ENCODE measurements around the gene CDC42BPB.

The CDC42BPB gene

GRCh38 chr14:103022002-103022684, 35.2 kb downstream of the CDC42BPB start:
- Histone ChIP-seq H3K4me3 (ENCODE audit: low read length) (no peak overlapping the region), H2AFZ (ENCODE audit: low read depth, low read length) (no peak overlapping the region), H3K4me1 (ENCODE audit: insufficient read depth, low read length) (no peaks in the 10 kb centered on the region), H3K9me3 (ENCODE audit: low read length) (peaks cover 18% of the 10 kb centered on the region), H3K36me3 (ENCODE audit: insufficient read depth, low read length) (peaks cover 5% of the 10 kb centered on the region), H3K27me3 (ENCODE audit: insufficient read depth, low read length) (no peaks in the 10 kb centered on the region)

- Histone ChIP-seq H3K4me1 (ENCODE audit: insufficient read depth, low read length) (no peaks in the 10 kb centered on the region), H3K4me3 (ENCODE audit: low read length) (no peak overlapping the region), H2AFZ (ENCODE audit: low read depth, low read length) (no peak overlapping the region), H3K36me3 (ENCODE audit: insufficient read depth, low read length) (peaks cover 5% of the 10 kb centered on the region), H3K27me3 (ENCODE audit: insufficient read depth, low read length) (no peaks in the 10 kb centered on the region), H3K9me3 (ENCODE audit: low read length) (peaks cover 18% of the 10 kb centered on the region)
Observed at GRCh38 chr14:103021684-103022001, 35.7 kb downstream of the CDC42BPB start.

GRCh38 chr14:103020271-103021170, 36.8 kb downstream of the CDC42BPB start:
- Histone ChIP-seq H3K4me1 (ENCODE audit: insufficient read depth, low read length) (peaks cover under 1% of the 10 kb centered on the region), H3K36me3 (ENCODE audit: insufficient read depth, low read length) (peaks cover 5% of the 10 kb centered on the region), H2AFZ (ENCODE audit: low read depth, low read length) (no peak overlapping the region), H3K27me3 (ENCODE audit: insufficient read depth, low read length) (no peaks in the 10 kb centered on the region), H3K9me3 (ENCODE audit: low read length) (peaks cover 15% of the 10 kb centered on the region), H3K4me3 (ENCODE audit: low read length) (no peak overlapping the region)

GRCh38 chr14:103019826-103020225, 37.5 kb downstream of the CDC42BPB start:
- Histone ChIP-seq H3K36me3 (ENCODE audit: insufficient read depth, low read length) (peaks cover 5% of the 10 kb centered on the region), H2AFZ (ENCODE audit: low read depth, low read length) (no peak overlapping the region), H3K4me3 (ENCODE audit: low read length) (no peak overlapping the region), H3K4me1 (ENCODE audit: insufficient read depth, low read length) (peaks cover 8% of the 10 kb centered on the region), H3K27me3 (ENCODE audit: insufficient read depth, low read length) (no peaks in the 10 kb centered on the region), H3K9me3 (ENCODE audit: low read length) (peaks cover 15% of the 10 kb centered on the region)

GRCh38 chr14:103019236-103019635, 38.1 kb downstream of the CDC42BPB start:
- Histone ChIP-seq H2AFZ (ENCODE audit: low read depth, low read length) (no peak overlapping the region), H3K36me3 (ENCODE audit: insufficient read depth, low read length) (peaks cover 5% of the 10 kb centered on the region), H3K27me3 (ENCODE audit: insufficient read depth, low read length) (no peaks in the 10 kb centered on the region), H3K4me3 (ENCODE audit: low read length) (no peak overlapping the region), H3K9me3 (ENCODE audit: low read length) (peaks cover 15% of the 10 kb centered on the region), H3K4me1 (ENCODE audit: insufficient read depth, low read length) (peaks cover 13% of the 10 kb centered on the region)

- Histone ChIP-seq H3K36me3 (ENCODE audit: insufficient read depth, low read length) (peaks cover 5% of the 10 kb centered on the region), H3K4me3 (ENCODE audit: low read length) (no peak overlapping the region), H3K9me3 (ENCODE audit: low read length) (peaks cover 11% of the 10 kb centered on the region), H2AFZ (ENCODE audit: low read depth, low read length) (no peak overlapping the region), H3K4me1 (ENCODE audit: insufficient read depth, low read length) (peaks cover 16% of the 10 kb centered on the region), H3K27me3 (ENCODE audit: insufficient read depth, low read length) (no peaks in the 10 kb centered on the region)
Observed at GRCh38 chr14:103016594-103016993, 40.8 kb downstream of the CDC42BPB start.

- Histone ChIP-seq H2AFZ (ENCODE audit: low read depth, low read length) (no peak overlapping the region), H3K4me1 (ENCODE audit: insufficient read depth, low read length) (peaks cover 16% of the 10 kb centered on the region), H3K9me3 (ENCODE audit: low read length) (peaks cover 10% of the 10 kb centered on the region)
Observed at GRCh38 chr14:103016071-103016470, 41.3 kb downstream of the CDC42BPB start.

GRCh38 chr14:103015426-103015825, 41.9 kb downstream of the CDC42BPB start:
- Histone ChIP-seq H2AFZ (ENCODE audit: low read depth, low read length) (no peak overlapping the region), H3K4me1 (ENCODE audit: insufficient read depth, low read length) (peaks cover 16% of the 10 kb centered on the region), H3K36me3 (ENCODE audit: insufficient read depth, low read length) (peaks cover 5% of the 10 kb centered on the region), H3K4me3 (ENCODE audit: low read length) (no peak overlapping the region), H3K27me3 (ENCODE audit: insufficient read depth, low read length) (no peaks in the 10 kb centered on the region), H3K9me3 (ENCODE audit: low read length) (peaks cover 8% of the 10 kb centered on the region)

More at GRCh38 chr14:103016071-103016470, 41.3 kb downstream of the CDC42BPB start:
- Histone ChIP-seq H3K36me3 (ENCODE audit: insufficient read depth, low read length) (peaks cover 5% of the 10 kb centered on the region), H3K4me3 (ENCODE audit: low read length) (no peak overlapping the region), H3K27me3 (ENCODE audit: insufficient read depth, low read length) (no peaks in the 10 kb centered on the region)

- Histone ChIP-seq H3K36me3 (ENCODE audit: insufficient read depth, low read length) (peaks cover 5% of the 10 kb centered on the region), H3K27me3 (ENCODE audit: insufficient read depth, low read length) (no peaks in the 10 kb centered on the region), H3K4me1 (ENCODE audit: insufficient read depth, low read length) (peaks cover 16% of the 10 kb centered on the region), H3K9me3 (ENCODE audit: low read length) (peaks cover 7% of the 10 kb centered on the region), H2AFZ (ENCODE audit: low read depth, low read length) (peak overlapping the region; percentile 21), H3K4me3 (ENCODE audit: low read length) (peak overlapping the region; percentile 42)
Observed at GRCh38 chr14:103014466-103015228, 42.7 kb downstream of the CDC42BPB start.

- peaks cover 16% of the 10 kb centered on the region for H3K4me1 ChIP-seq (ENCODE audit: insufficient read depth, low read length)
- H3K36me3 ChIP-seq (ENCODE audit: insufficient read depth, low read length): peaks cover 6% of the 10 kb centered on the region
- H3K27me3 ChIP-seq (ENCODE audit: insufficient read depth, low read length): no peaks in the 10 kb centered on the region
- no peak overlapping the region for H2AFZ ChIP-seq (ENCODE audit: low read depth, low read length)
- no peak overlapping the region for H3K4me3 ChIP-seq (ENCODE audit: low read length)
- H3K9me3 ChIP-seq (ENCODE audit: low read length): peaks cover 2% of the 10 kb centered on the region
Observed at GRCh38 chr14:103013028-103013427, 44.3 kb downstream of the CDC42BPB start.

GRCh38 chr14:103009559-103009958, 47.8 kb downstream of the CDC42BPB start:
- peaks cover 17% of the 10 kb centered on the region for H3K36me3 ChIP-seq (ENCODE audit: insufficient read depth, low read length)

GRCh38 chr14:103008768-103009357, 48.5 kb downstream of the CDC42BPB start:
- Histone ChIP-seq H3K36me3 (ENCODE audit: insufficient read depth, low read length) (peaks cover 22% of the 10 kb centered on the region), H2AFZ (ENCODE audit: low read depth, low read length) (no peak overlapping the region), H3K4me1 (ENCODE audit: insufficient read depth, low read length) (no peaks in the 10 kb centered on the region), H3K27me3 (ENCODE audit: insufficient read depth, low read length) (no peaks in the 10 kb centered on the region), H3K9me3 (ENCODE audit: low read length) (no peaks in the 10 kb centered on the region), H3K4me3 (ENCODE audit: low read length) (no peak overlapping the region)

More at GRCh38 chr14:103009559-103009958, 47.8 kb downstream of the CDC42BPB start:
- peaks cover 5% of the 10 kb centered on the region for H3K4me1 ChIP-seq (ENCODE audit: insufficient read depth, low read length)
- H2AFZ ChIP-seq (ENCODE audit: low read depth, low read length): no peak overlapping the region
- no peaks in the 10 kb centered on the region for H3K9me3 ChIP-seq (ENCODE audit: low read length)
- no peak overlapping the region for H3K4me3 ChIP-seq (ENCODE audit: low read length)
- H3K27me3 ChIP-seq (ENCODE audit: insufficient read depth, low read length): no peaks in the 10 kb centered on the region
